HL-60 (cell line): Measurements from ENCODE around the gene PKP4.

Experiments used
- DNase-seq, 2 experiments: peaks; one replicate each; pipeline ENCODE4 v3.0.0-alpha.2; 2010 to 2020; ENCODE audit warnings: low read depth in 1 of 2, low spot score in 1 of 2
- H3K27ac ChIP-seq: fragments of 250-450 bp; sonication (Bioruptor Pico); replicated peaks from 2 replicates; pipeline ENCODE4 v1.5.1; 2020; ENCODE audit warnings: mild to moderate bottlenecking, moderate library complexity
- H3K27me3 ChIP-seq: fragments of 250-450 bp; sonication (Bioruptor Pico); 2 replicates; pipeline ENCODE4 v1.5.1; 2021; ENCODE audit warnings: mild to moderate bottlenecking, moderate library complexity; ENCODE audit not compliant: insufficient read depth, poor library complexity, severe bottlenecking
- H3K4me3 ChIP-seq: replicated peaks from 2 replicates; pipeline ENCODE4 v1.5.1; 2011; ENCODE audit warnings: mild to moderate bottlenecking, control low read depth, low read length; ENCODE audit not compliant: insufficient read depth
- CTCF ChIP-seq: IDR thresholded peaks from one replicate; pipeline ENCODE4 v1.5.1; 2011; ENCODE audit warnings: low read length, control low read depth, inconsistent platforms; ENCODE audit not compliant: insufficient read depth
- GABPA ChIP-seq: IDR thresholded peaks from 2 replicates; pipeline ENCODE4 v1.6.1; 2012; ENCODE audit warnings: low read depth
- POLR2AphosphoS5 ChIP-seq: IDR thresholded peaks from 2 replicates; pipeline ENCODE4 v1.6.1; 2012; ENCODE audit warnings: low read depth
- REST ChIP-seq: IDR thresholded peaks from 2 replicates; pipeline ENCODE4 v1.6.1; 2012; ENCODE audit warnings: low read depth; ENCODE audit not compliant: insufficient replicate concordance
- SPI1 ChIP-seq: IDR thresholded peaks from 2 replicates; pipeline ENCODE4 v1.6.1; 2012; ENCODE audit warnings: low read depth, mild to moderate bottlenecking, borderline replicate concordance

Gene PKP4

DNA sequence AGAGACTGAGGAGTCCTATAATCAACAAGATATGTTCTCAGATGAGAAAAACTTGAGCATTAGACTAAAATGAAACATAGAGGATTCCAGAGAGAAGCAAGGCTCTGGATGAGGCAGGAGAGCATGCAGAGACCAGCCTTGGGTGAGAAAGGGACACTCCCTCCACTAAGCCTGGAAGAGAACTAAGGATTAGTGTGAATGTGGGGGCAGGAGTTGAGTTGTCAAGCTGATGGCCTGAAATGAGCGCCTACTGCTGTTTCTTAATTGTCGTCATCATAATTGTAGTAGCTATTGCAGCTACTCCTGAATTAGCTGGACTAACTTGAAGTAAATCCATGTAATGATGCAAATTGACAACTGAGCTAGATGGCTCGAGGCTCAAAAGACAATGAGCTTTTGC, 114.1 kb downstream of the PKP4 start:
- no peak for TF ChIP-seq POLR2AphosphoS5
- no peak for TF ChIP-seq REST
- no peak for TF ChIP-seq GABPA
- TF ChIP-seq SPI1: no peak
- no peak for TF ChIP-seq CTCF
- Histone ChIP-seq H3K27me3 (no peaks in the 10 kb centered on the region), H3K4me3 (no peak overlapping the region), H3K27ac (no peak overlapping the region)
- DNase-seq: no peak

DNA sequence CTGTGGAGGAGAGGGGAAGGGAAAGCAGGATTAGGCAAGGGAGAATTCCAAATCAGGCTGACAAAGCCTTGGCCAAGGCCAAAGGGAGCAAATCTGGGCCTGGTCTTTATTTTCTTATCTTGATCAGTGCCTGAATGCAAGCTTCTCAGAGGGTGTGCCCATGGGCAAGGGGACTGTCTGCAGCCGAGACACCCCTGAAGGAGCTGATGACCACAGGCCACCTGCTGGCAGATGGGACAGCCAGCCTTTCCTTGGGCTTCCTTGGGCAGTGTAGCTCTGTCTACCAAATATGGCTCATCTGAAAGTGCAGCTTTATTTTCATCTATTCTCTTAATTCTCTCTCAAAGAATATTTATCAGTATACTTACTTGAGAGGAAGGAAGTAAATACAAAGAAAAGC, 117.0 kb downstream of the PKP4 start:
- H3K4me3 ChIP-seq: no peak overlapping the region
- DNase-seq: no peak
- no peaks in the 10 kb centered on the region for H3K27me3 ChIP-seq
- TF ChIP-seq CTCF: no peak
- no peak for TF ChIP-seq GABPA
- TF ChIP-seq POLR2AphosphoS5: no peak
- TF ChIP-seq REST: no peak
- no peak for TF ChIP-seq SPI1
- H3K27ac ChIP-seq: no peak overlapping the region

DNA sequence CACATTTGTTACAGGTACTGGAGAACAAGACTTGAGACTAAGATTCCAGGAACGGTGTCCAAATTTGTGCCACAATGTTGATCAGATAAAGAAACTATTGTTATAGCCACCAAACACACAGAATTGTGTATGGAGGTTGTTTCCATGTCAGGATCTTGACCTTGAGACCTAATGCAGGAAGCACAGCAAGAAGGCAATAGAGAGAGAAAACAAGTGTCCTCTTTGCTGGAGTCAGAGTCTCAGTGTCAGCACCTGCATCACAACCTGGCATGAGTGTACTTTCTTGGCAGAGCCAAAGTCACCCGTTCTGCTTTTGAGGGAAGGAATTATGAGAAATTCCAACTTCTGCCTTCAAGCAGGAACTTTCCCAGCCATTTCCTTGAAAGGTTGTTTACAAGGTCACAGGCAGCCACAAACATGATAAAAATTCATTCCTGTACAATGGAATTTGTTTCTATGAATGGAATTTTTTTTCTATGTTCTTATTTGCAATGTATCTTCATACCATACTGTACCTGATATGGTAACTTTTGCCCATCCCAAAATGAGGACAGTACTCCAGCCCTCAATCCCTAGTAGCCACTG, 118.4 kb downstream of the PKP4 start:
- no peak for TF ChIP-seq SPI1
- TF ChIP-seq POLR2AphosphoS5: no peak
- TF ChIP-seq GABPA: no peak
- no peak for TF ChIP-seq CTCF
- no peak for TF ChIP-seq REST
- Histone ChIP-seq H3K27ac (no peak overlapping the region), H3K27me3 (no peaks in the 10 kb centered on the region), H3K4me3 (no peak overlapping the region)
- DNase-seq: no peak
